AG04450 (cell line): ENCODE results near the gene KRT15. TPM values are rescaled to one million over a fixed set of nuclear protein-coding genes. Genes with fewer than 3 reads are reported as not detected.

Experiments
- CTCF ChIA-PET: fragments of 300-600, 350-600 bp; formaldehyde crosslinking; extraction: SDS; loops from one replicate; lab custom pipeline; 2022; ENCODE audit warnings: antibody characterized with exemption, inconsistent platforms; lab: Charles Lee
- POLR2A ChIA-PET: fragments of 350-600 bp; formaldehyde crosslinking; extraction: SDS; loops from one replicate; lab custom pipeline; 2021; ENCODE audit warnings: antibody characterized with exemption, inconsistent platforms; lab: Yijun Ruan, JAX
- DNase-seq: peaks from one replicate; pipeline ENCODE4 v3.0.0-alpha.2; 2011; ENCODE audit warnings: low read depth, low spot score
- H3K27ac ChIP-seq: one replicate; pipeline ENCODE4 v1.5.1; 2012; ENCODE audit warnings: low read depth, low read length, control low read depth
- H3K27me3 ChIP-seq: one replicate; pipeline ENCODE4 v1.6.0; 2012; ENCODE audit warnings: low read length; ENCODE audit not compliant: control insufficient read depth, insufficient read depth
- H3K4me3 ChIP-seq: 2 replicates; pipeline ENCODE4 v1.5.1; 2011; ENCODE audit warnings: mild to moderate bottlenecking, low read depth, low read length, control low read depth
- H3K9me3 ChIP-seq: 2 replicates; pipeline ENCODE4 v1.5.1; 2012; ENCODE audit warnings: low read length; ENCODE audit not compliant: control insufficient read depth, insufficient read depth
- CTCF ChIP-seq: IDR thresholded peaks from 2 replicates; pipeline ENCODE4 v1.5.1; 2011; ENCODE audit warnings: low read depth, low read length, control low read depth, inconsistent platforms
- polyA plus RNA-seq: library from polyadenylated mRNA; depleted of rRNA; stranded (reverse); fragments of >200 nt; gene quantifications from 2 replicates; pipeline ENCODE4 v1.2.3, GENCODE V29; 2011

Gene KRT15
- polyA plus RNA-seq, 1 experiment, result 1.4 TPM

- peaks cover 8% of the 10 kb centered on the region; the same call in 1 of the 2 replicates for H3K9me3 ChIP-seq
- no peak overlapping the region for H3K4me3 ChIP-seq
- no peak overlapping the region for H3K27ac ChIP-seq
- TF ChIP-seq CTCF, result no peak
- DNase-seq, result no peak
- CTCF ChIA-PET, result no interaction called here
- H3K27me3 ChIP-seq, result no peaks in the 10 kb centered on the region
- POLR2A ChIA-PET, result no interaction called here
Observed at GRCh38 chr17:41524261-41524660, 5.6 kb upstream of the KRT15 start.

- TF ChIP-seq CTCF, result no peak
Observed at GRCh38 chr17:41523787-41524186, 5.1 kb upstream of the KRT15 start.

GRCh38 chr17:41523225-41523593, 4.5 kb upstream of the KRT15 start:
- H3K4me3 ChIP-seq, result no peak overlapping the region
- DNase-seq, result no peak
- peaks cover 8% of the 10 kb centered on the region; the same call in 1 of the 2 replicates for H3K9me3 ChIP-seq
- no peak for TF ChIP-seq CTCF
- no peaks in the 10 kb centered on the region for H3K27me3 ChIP-seq
- CTCF ChIA-PET, result interaction anchor here (3.1 kb wide), 1 partner anchor 26 kb away, joined by 20 read pairs; no protein-coding TSS in a partner anchor
- POLR2A ChIA-PET, result no interaction called here
- no peak overlapping the region for H3K27ac ChIP-seq

More at GRCh38 chr17:41523787-41524186, 5.1 kb upstream of the KRT15 start:
- CTCF ChIA-PET, result no interaction called here
- POLR2A ChIA-PET, result no interaction called here
- H3K4me3 ChIP-seq, result no peak overlapping the region
- DNase-seq, result no peak
- H3K27ac ChIP-seq, result no peak overlapping the region
- H3K27me3 ChIP-seq, result no peaks in the 10 kb centered on the region
- H3K9me3 ChIP-seq, result peaks cover 8% of the 10 kb centered on the region; the same call in 1 of the 2 replicates

- Histone ChIP-seq H3K27me3 (no peaks in the 10 kb centered on the region), H3K4me3 (no peak overlapping the region), H3K9me3 (peaks cover 8% of the 10 kb centered on the region; the same call in 1 of the 2 replicates), H3K27ac (no peak overlapping the region)
- ChIA-PET POLR2A (no interaction called here), CTCF (interaction anchor here (2.0 to 3.1 kb wide), 2 partner anchors 26 to 141 kb away, joined by 8 to 20 read pairs; no protein-coding TSS in a partner anchor)
- DNase-seq, result no peak
- no peak for TF ChIP-seq CTCF
Observed at GRCh38 chr17:41522301-41523224, 3.9 kb upstream of the KRT15 start.
